Measurements from ENCODE around the gene KIRREL3.

KIRREL3 gene

DNA sequence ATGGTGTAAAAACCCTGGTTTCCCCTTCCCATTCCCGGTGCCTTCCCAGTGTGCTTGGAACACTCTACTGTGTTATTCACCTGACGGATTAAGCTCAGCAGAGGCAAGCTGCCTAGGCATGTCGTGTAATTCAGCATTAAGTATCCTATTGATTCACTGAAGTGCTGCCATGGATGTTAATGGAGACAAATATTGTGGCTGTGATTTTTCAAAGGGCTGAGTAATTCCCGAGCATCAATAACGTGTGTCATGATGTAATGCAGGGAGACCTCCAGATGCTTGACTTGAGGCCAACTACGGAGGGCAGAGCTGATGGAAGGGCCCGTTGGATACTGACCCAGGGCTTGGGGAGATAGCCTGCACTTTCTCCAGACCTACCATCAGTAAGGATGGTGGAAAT is 376.1 kb downstream of the KIRREL3 start:
- DNase-seq: no peak

DNA sequence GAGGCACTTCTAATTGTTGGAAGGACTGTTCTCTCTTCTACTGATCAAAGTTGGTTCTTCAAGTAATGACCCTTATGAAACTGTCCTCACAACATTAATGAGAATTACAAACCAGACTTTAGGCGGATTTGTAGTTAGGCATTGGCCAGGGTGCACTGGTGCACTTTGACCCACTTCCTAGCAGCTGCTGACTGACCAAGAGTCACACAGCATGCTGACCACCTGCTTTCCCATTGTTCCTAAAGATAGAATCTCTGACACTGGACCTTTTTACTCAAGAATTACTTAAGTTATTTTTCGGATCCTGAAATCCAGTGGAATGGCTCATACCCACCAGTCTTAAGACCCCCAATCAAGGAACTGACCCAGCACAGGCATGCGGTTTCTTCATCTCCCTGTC is 381.1 kb downstream of the KIRREL3 start:
- DNase-seq: no peak

- no peak for DNase-seq
These were observed 384.7 kb downstream of the KIRREL3 start for GRCh38 chr11:126615845-126616244.

DNA sequence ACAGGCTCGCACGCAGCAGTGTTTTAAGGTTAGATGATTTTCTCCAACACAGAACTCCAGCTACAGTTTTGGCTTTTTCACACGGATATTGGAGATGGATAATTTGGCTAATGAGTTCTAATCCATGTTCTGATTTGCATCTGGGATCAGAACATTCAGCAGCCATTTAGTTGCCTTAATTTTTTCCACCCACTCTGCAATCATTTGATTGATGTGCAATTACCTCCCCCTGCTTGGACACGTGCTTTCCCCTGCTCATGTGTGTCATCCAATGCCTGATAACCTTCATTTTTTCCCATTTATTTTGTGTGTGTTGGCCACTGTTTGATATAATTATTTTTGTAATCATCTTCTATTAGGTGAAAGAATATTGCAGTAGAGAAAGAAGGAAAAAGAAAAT is 387.3 kb downstream of the KIRREL3 start:
- no peak for DNase-seq

DNA sequence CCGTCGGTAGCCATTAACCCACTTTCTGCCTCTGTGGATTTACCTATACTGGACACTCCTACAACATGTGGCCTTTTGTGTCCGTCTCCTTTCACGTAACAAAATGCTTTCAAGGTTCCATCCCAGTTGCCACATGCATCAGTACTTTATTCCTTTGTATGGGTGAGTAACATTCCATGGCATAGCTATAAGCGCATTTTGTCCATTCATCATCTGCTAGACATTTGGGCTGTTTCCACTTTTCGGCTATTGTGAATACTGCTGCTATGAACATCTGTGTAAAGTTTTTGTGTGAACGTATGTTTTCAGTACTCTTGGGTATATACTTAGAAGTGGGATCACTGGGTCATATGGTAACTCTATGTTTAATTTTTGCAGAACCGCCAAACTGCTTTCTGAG is 387.9 kb downstream of the KIRREL3 start:
- DNase-seq: peak; percentile 31

DNA sequence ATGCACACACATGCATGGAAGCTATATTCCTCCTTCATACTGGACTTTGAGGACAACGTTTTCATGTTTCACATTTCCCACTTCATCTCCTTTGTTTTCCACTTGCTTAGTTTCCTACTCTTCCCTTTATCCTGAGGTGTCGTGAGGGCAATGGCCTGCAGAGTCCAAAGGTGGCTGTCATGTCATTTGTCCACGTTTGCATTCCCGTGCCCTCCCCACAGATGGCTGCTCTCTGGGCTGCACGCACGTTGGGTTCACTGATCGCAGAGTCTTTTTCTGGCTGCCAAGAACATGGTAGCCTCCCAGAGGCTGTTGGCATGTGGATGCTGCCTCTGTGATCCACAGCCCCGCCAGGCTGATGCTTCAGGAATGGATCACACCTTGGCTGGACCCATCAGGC is 389.1 kb downstream of the KIRREL3 start:
- DNase-seq: no peak

- DNase-seq: no peak
These were observed 391.9 kb downstream of the KIRREL3 start for GRCh38 chr11:126608658-126609057.

DNA sequence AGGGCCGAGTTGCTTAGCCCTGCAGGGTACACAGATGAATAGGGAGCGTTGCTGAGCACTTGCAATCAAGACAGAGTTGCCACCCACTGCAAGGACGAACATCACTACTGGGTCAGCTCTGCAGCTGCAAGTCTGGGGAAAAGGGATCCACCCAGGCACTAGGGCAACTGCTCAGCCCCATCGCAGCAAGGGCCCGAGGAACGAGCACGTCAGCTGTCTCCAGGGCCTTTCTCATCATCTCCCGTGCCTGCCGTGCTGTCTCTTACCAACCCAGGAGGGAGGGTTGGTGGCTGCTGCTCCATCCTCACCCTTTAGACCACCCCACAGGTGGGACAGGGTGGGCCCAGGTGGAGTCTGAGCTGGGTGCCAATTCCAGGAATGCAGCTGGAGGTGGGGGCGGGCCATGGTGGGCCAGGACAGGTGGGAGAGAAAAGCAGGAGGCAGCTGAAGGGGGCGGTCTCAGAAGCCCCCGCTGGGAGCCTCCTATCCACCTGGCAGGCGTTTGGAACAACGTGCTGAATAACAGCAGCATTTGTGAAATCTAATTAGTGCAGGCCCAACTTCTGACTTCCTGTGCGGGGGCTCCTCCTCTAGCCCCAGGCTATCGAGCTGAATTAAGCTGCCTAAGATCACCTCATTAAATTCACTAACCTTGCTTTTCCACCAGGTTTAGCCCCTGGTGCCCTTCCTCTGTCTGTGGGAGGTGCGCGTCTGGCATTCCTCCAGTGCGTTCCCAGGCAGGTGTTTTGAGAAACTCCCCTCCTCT is 392.6 kb downstream of the KIRREL3 start:
- no peak for DNase-seq

DNA sequence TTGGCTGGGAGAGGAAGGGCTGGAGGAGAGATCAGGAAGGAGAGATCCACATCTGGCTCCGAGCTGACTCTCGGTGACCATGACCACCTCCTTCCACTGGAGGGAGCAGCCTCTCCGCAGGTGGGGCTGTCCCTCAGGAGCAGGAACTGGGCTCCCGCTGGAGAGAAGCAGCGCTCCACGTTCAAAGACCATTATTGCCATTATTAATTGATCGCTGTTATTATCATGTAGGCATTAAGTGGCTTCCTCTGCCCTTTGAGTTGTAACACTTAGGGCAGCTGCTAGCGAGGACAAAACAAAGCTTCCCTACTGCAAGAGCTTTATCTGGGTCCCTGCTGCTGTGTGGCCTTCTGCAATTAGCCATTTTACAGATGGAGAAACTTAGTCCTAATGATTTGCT is 393.2 kb downstream of the KIRREL3 start:
- peak; percentile 70 for DNase-seq

GRCh38 chr11:126606484-126606883 is 394.1 kb downstream of the KIRREL3 start:
- DNase-seq: no peak

GRCh38 chr11:126604461-126604860 is 396.1 kb downstream of the KIRREL3 start:
- DNase-seq: no peak

DNA sequence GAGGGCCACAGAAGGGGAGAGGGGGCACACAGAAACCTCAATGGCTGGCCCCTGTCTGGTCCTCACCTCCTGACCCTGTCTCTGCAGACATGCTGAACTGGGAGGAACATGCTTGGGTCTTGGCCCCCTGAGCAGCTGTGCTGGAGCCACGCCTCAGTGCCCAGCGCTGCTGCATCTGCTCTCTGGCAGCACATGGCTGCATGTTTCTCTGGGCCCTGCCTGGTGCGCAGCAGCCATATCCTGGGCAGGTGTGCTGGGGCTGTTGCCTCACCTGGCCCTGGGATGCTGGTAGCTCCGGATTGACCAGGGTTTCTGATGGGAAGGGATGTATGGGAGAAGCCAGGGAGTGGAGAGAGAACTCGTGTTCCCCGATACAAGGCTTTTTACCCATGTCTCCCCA is 397.1 kb downstream of the KIRREL3 start:
- DNase-seq: no peak

- DNase-seq: no peak
These were observed 397.6 kb downstream of the KIRREL3 start for GRCh38 chr11:126602993-126603392.

DNA sequence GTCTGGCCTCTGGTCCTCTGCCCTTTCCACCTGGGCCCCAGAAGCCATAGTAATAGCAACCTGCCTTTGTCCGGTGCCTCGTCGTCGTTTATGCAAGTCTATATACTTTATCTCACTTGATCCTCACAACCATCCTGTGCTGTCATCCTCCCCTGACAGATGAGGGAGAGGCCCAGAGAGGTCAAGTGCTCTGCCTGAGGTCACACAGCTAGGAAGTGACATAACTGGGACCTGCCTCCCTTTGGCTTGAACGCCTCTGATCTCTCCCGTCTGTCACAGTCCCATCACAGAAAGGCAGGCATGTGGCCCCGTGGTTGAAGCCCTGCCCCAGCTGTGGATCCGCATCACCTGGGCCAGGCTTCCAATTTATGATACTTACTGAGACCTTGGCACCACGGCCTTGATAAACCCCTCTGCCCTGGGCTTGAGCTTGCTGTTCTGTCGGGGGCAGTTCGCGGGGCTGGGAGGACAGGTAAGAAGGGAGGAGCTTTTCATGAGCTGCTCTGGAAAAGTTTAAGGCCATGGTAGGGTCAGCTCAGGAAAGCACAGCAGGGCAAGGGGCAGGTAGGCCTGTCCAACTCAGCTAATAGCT is 398.1 kb downstream of the KIRREL3 start:
- DNase-seq: no peak

DNA sequence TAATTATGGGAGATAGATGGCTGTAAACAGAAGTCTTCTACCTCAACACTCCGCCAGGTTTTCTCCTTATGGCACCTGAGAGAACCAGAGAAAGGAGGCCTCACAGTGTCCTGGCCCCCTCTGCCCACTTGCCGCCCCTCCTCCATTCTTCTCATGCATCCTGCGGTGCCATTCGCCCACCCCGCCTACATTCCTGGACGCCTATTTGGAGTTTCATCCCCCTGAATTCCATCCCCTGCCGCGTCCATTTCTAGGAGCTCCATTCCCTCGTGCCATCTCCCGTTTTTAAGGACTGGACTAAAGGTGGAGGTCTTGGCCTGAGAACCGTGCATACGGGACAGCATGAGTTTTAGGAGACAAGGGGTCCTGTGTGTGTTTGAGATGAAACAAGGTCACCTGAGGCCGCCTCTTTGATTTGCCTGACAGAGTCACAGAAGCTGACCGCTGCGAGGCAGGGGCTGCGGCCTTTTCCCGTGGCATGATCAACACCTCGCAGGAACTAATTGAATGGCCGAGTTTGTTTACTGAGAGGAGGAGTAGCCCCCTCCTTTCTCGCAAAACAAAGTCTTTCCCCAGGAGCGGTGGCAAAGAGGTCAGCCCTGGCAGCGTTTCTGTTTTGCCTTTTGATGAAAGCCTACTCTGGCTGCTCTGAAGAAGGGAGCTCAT is 398.9 kb downstream of the KIRREL3 start:
- no peak for DNase-seq

DNA sequence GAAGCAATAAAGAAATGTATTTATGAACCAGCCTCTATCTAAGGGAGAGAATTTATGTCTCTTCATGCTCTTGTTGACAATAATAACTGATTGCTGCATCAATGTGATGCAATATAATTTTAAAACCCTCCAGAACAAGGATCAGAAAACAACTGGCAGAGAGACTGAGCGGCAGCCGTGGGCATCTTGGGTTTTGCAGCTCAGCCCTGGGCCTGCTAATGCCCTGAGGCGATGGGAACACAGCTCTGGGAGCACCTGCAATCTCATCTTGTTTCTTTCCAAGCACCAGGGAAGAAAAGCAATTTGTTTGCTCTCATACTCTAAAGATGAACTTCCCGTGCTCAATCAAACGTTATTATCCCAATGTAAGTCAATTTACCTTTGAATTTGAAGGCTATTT is 399.4 kb downstream of the KIRREL3 start:
- DNase-seq: no peak

DNA sequence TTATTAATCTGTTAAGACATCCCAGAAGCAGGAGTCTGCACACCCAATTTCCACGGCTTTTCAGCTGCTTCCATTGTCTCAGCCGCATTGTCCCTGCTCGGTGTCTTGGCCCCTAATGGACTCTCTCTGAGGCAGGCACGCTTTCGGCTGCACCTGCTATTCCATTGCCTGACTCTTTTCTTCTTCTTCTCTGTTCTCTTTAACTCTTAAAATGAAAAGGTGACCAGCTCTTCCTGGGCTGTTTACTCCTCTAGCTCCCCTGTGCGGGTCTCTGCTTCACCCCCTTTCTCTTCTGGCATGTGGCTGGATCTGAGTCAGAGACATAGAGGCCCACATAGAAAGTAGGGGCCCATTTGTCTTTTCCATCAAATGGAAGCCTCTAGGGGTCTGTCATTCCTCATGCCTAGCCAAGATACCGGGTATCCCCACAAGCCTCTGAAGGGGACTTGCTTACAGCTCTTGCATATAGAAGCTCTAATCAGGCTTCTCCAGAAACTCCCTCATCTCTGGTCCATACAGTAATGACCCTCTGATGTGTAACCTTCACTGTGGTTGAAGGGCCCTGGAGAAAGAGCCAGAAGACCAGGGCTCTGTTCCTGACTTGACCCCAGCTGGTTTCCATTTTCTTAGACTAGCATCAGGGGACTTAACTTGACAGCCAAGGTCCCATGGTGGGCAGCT is 401.2 kb downstream of the KIRREL3 start:
- no peak for DNase-seq

DNA sequence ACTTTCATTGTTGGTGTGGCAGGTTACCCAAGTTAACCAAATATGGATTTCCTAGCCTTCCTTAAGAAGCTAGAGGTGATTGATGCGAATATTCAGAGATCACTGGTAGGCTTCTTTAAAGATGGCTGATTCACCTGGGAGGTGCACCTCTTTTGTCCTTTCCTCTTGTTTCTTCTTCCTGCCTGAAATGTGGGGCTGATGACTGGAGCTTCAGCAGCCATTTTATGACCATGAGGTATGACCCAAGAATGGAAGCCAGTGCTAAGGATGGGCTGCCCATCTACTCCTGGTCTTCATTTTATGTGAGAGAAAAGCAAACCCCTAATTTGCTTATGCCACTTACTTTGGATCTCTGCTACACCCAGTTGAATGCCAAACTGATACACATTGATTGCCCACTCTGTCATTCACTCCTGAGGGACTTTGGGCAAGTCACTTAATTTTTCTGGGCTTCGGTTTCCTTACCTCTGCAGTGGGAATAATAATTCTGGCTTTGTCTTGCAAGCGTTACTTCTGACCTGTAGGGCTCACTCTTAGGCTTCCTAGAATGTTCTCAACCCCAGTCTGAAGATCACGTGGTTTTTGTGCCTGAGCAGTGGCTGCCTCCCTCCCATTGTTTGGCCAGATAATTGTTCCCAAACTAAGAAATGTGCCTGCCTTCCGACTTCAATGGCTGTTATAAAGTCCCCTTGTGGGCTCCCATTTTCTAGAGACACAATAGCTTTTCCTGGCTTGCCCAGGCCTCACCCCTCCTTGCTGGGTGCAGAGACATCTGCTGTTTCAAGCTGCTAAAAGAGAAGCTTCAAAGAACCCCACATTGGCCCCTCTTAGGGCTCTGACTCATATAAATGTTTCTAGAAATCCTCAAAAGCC is 402.0 kb downstream of the KIRREL3 start:
- no peak for DNase-seq

DNA sequence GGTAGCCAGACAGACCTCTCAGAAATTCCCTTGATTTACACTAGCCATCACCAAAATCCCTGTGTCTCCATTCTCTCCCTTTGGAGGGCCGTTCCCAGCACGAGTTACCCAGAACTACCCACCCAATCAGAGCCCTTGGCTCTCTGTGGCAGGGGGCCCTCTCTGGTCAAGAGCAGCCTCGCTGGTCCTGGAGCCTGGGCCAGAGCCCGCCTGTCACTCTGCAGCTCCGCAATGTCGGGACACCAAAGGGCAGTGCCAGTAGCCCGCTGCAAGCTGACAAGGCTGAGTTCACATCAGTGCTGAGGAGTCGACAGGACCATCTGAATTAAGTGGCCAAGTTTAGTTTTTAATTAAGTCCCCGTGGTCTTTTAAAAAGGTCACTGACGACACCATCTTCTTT is 403.5 kb downstream of the KIRREL3 start:
- DNase-seq: no peak

DNA sequence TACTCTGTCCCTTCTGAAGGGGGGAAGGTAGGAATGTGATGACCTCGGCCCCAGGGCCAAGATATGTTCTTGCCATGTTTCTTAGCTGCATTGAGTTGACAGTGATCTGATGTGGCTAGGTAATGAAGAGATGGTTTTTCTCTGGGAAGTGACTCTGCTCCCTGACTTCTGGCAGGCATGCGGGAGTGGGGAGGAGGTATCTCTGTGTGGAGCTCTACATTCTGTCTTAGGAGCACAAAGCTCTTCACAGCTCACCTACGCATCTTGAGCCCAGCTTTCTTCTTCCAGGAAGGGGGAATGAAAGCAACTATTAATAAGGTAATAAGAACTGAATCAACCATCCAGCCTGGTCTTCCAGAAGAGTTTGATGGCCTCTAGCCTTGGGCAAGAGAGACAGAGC is 404.1 kb downstream of the KIRREL3 start:
- DNase-seq: no peak

GRCh38 chr11:126595560-126595959 is 405.0 kb downstream of the KIRREL3 start:
- no peak for DNase-seq

DNA sequence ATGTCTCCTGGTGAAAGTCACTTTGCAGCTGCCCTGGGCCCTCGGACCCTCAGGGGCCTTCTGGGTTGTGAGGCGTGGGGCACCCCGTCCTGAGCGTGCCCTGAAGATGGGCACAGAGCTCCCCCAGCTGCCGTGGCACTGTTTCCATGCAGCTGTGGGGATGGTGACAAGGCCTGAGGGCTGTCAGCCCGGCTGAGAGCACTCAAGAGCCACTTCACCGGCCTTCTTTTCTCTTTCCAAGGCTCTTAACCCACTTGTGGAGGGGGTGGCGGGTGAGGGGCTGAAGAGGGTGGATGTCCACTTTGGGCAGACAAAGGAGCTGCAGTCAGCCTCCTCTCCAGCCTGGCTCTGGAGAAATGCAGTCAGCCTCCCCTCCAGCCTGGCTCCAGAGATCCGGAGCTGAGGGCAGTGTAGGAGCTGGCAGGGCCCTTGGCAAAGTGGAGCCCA is 405.6 kb downstream of the KIRREL3 start:
- DNase-seq: no peak
